Measurements from ENCODE around the gene DIDO1.

DIDO1 gene

GRCh38 chr20:62829231-62830230 is 96.8 kb downstream of the DIDO1 start:
- DNase-seq: no peak

- DNase-seq: no peak
Measured at GRCh38 chr20:62828511-62829230, 97.6 kb downstream of the DIDO1 start.

- no peak for DNase-seq
Measured at GRCh38 chr20:62828051-62828450, 98.3 kb downstream of the DIDO1 start.
